GM12874 (cell line): ENCODE results near the gene PIGO.

Source experiments
- TF ChIP-seq, protein P1 (sequence below): IDR thresholded peaks from 2 replicates; pipeline ENCODE4 v1.5.1; 2011; ENCODE audit warnings: low read depth, mild to moderate bottlenecking, control low read depth, low read length, moderate library complexity; ENCODE audit not compliant: insufficient read depth

Gene PIGO

GRCh38 chr9:35060548-35061207 lies 35.7 kb downstream of the PIGO start:
- TF ChIP-seq, protein P1, sequence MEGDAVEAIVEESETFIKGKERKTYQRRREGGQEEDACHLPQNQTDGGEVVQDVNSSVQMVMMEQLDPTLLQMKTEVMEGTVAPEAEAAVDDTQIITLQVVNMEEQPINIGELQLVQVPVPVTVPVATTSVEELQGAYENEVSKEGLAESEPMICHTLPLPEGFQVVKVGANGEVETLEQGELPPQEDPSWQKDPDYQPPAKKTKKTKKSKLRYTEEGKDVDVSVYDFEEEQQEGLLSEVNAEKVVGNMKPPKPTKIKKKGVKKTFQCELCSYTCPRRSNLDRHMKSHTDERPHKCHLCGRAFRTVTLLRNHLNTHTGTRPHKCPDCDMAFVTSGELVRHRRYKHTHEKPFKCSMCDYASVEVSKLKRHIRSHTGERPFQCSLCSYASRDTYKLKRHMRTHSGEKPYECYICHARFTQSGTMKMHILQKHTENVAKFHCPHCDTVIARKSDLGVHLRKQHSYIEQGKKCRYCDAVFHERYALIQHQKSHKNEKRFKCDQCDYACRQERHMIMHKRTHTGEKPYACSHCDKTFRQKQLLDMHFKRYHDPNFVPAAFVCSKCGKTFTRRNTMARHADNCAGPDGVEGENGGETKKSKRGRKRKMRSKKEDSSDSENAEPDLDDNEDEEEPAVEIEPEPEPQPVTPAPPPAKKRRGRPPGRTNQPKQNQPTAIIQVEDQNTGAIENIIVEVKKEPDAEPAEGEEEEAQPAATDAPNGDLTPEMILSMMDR, result no peak

GRCh38 chr9:35059438-35059837 lies 37.0 kb downstream of the PIGO start:
- TF ChIP-seq, protein P1, result no peak

DNA sequence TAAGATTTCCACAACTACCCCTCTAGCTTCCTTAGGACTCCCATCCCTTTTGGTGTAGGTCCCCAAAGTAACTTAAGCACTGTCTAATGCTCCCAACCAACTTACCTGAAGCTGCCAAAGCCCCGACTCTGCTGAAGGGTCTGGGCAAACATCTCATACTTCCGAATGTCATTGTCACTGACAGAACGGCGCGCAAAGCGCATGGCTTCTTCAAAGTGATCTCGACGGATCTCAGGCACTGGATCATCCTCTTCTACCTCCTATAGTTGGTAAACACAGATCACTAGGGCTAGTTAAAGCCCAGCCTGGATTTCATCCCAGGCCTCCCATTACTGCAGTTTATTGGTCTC lies 39.1 kb downstream of the PIGO start:
- TF ChIP-seq, protein P1, result no peak

DNA sequence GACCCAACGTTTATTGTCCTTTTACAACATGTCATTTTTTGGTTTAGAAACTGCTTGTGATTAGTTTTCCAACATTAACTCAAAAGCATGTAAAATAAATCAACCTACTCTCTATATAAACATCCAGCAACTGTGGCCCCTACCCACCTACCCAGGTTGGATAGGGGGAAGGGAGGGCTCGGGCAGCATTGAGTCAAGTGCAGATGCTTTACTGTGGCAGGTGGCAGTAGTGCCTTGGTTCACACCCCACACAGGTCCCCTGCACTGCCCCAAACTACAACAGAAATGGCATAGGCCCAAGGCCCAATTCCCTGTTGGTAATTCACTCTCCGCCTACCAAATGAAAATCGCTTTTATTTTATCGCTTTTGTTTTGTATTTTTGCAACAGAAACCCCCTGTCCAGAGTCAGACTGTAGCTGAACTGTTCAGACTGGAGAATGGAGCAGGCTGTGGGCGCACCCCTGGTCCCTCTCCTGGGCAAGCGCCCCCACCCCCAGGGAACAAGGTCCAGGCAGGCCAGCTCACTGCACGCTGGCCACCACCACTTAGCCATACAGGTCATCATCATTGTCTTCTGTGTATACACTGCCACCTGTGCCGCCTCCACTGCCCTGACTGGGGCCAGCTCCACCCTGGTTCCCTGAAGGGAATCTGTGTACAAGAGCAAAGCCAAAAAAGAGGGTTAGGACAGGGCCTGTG lies 39.7 kb downstream of the PIGO start:
- TF ChIP-seq, protein P1, result no peak

DNA sequence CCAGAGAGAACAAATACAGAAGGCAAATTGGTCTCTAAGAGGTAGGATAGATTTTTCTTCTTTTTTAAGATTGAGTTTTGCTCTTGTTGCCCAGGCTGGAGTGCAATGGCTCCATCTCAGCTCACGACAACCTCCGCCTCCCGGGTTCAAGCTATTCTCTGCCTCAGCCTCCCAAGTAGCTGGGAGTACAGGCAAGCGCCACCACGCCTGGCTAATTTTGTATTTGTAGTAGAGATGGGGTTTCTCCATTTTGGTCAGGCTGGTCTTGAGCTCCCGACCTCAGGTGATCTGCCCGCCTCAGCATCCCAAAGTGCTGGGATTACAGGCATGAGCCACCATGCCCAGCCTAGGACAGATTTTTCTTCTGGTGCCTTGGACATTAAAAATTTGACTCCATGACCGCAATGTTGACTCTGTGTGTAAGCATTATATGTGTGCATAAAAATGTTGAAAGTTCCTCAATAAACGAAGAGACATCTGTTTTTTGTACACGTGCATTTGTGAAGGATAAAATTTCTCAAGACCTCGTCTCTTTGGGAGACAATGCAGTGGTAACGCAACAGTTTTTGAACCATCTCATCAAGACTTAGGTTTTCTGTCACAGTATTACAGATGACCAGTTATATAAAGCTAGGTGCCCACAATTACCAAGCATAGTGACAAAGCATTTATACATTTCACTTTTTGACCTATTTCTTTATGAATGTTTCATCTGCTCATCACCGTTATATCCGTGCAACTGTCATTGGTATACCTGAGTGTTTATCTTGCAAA lies 41.3 kb downstream of the PIGO start:
- TF ChIP-seq, protein P1, result no peak

GRCh38 chr9:35054185-35054835 lies 42.1 kb downstream of the PIGO start:
- TF ChIP-seq, protein P1, result no peak
